ENCODE results near the gene SEC61A2. TPM values are rescaled to one million over a fixed set of nuclear protein-coding genes. Genes with fewer than 3 reads are reported as not detected.

Gene SEC61A2
- total and polyA plus RNA-seq, 2 experiments from 2014 or later: 8.7 to 17.6 TPM

DNA sequence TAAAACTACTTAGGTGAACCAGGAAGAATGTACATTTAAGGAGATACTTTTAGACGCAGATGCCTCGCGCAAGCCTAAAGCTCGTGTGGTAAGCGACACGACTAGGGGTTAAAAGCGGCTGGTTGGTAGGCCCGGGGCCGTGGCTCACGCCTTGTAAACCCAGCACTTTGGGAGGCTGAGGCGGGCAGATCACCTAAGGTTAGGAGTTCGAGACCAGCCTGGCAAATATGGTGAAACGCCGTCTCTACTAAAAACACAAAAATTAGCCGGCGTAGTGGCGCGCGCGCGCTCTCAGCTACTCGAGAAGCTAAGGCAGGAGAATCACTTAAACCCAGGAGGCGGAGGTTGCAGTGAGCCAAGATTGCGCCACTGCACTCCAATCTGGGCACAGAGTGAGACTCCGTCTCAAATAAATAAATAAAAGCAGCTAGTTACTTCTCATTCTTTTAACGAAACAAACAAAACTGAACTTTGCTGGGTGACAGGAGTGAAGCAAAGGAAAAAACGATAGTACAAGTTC is 65.3 kb downstream of the SEC61A2 start:
- DNase-seq (ENCODE audit: low spot score) (peak; percentile 40), ATAC-seq (peak; percentile 12)
- no peaks in the 10 kb centered on the region for H3K27me3 ChIP-seq (ENCODE audit: insufficient read depth)
- H3K27ac Mint-ChIP-seq: peak overlapping the region; percentile 98
- TF ChIP-seq STAT1 (IDR thresholded peaks at IDR 0.05; ENCODE audit: unreplicated experiment): no peak
- TF ChIP-seq, protein P1, sequence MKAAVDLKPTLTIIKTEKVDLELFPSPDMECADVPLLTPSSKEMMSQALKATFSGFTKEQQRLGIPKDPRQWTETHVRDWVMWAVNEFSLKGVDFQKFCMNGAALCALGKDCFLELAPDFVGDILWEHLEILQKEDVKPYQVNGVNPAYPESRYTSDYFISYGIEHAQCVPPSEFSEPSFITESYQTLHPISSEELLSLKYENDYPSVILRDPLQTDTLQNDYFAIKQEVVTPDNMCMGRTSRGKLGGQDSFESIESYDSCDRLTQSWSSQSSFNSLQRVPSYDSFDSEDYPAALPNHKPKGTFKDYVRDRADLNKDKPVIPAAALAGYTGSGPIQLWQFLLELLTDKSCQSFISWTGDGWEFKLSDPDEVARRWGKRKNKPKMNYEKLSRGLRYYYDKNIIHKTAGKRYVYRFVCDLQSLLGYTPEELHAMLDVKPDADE (IDR thresholded peaks at IDR 0.05): no peak
- no peak for TF ChIP-seq ZNF114 (CRISPR knock-in tag; IDR thresholded peaks at IDR 0.05)
- TF ChIP-seq, protein P2, sequence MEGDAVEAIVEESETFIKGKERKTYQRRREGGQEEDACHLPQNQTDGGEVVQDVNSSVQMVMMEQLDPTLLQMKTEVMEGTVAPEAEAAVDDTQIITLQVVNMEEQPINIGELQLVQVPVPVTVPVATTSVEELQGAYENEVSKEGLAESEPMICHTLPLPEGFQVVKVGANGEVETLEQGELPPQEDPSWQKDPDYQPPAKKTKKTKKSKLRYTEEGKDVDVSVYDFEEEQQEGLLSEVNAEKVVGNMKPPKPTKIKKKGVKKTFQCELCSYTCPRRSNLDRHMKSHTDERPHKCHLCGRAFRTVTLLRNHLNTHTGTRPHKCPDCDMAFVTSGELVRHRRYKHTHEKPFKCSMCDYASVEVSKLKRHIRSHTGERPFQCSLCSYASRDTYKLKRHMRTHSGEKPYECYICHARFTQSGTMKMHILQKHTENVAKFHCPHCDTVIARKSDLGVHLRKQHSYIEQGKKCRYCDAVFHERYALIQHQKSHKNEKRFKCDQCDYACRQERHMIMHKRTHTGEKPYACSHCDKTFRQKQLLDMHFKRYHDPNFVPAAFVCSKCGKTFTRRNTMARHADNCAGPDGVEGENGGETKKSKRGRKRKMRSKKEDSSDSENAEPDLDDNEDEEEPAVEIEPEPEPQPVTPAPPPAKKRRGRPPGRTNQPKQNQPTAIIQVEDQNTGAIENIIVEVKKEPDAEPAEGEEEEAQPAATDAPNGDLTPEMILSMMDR (conservative IDR thresholded peaks at IDR 0.05; ENCODE audit: low read depth in 2 of 2): no peak
- no peak for TF ChIP-seq NANOG (IDR thresholded peaks at IDR 0.05; ENCODE audit: borderline replicate concordance)
- TF ChIP-seq, protein P3, sequence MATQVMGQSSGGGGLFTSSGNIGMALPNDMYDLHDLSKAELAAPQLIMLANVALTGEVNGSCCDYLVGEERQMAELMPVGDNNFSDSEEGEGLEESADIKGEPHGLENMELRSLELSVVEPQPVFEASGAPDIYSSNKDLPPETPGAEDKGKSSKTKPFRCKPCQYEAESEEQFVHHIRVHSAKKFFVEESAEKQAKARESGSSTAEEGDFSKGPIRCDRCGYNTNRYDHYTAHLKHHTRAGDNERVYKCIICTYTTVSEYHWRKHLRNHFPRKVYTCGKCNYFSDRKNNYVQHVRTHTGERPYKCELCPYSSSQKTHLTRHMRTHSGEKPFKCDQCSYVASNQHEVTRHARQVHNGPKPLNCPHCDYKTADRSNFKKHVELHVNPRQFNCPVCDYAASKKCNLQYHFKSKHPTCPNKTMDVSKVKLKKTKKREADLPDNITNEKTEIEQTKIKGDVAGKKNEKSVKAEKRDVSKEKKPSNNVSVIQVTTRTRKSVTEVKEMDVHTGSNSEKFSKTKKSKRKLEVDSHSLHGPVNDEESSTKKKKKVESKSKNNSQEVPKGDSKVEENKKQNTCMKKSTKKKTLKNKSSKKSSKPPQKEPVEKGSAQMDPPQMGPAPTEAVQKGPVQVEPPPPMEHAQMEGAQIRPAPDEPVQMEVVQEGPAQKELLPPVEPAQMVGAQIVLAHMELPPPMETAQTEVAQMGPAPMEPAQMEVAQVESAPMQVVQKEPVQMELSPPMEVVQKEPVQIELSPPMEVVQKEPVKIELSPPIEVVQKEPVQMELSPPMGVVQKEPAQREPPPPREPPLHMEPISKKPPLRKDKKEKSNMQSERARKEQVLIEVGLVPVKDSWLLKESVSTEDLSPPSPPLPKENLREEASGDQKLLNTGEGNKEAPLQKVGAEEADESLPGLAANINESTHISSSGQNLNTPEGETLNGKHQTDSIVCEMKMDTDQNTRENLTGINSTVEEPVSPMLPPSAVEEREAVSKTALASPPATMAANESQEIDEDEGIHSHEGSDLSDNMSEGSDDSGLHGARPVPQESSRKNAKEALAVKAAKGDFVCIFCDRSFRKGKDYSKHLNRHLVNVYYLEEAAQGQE (IDR thresholded peaks at IDR 0.05; ENCODE audit: unreplicated experiment): no peak
- TF ChIP-seq JUNB (IDR thresholded peaks at IDR 0.05; ENCODE audit: unreplicated experiment): no peak
- no peak for TF ChIP-seq EZH2 (IDR thresholded peaks at IDR 0.05; ENCODE audit: low read depth, unreplicated experiment)
- TF ChIP-seq, protein P4, sequence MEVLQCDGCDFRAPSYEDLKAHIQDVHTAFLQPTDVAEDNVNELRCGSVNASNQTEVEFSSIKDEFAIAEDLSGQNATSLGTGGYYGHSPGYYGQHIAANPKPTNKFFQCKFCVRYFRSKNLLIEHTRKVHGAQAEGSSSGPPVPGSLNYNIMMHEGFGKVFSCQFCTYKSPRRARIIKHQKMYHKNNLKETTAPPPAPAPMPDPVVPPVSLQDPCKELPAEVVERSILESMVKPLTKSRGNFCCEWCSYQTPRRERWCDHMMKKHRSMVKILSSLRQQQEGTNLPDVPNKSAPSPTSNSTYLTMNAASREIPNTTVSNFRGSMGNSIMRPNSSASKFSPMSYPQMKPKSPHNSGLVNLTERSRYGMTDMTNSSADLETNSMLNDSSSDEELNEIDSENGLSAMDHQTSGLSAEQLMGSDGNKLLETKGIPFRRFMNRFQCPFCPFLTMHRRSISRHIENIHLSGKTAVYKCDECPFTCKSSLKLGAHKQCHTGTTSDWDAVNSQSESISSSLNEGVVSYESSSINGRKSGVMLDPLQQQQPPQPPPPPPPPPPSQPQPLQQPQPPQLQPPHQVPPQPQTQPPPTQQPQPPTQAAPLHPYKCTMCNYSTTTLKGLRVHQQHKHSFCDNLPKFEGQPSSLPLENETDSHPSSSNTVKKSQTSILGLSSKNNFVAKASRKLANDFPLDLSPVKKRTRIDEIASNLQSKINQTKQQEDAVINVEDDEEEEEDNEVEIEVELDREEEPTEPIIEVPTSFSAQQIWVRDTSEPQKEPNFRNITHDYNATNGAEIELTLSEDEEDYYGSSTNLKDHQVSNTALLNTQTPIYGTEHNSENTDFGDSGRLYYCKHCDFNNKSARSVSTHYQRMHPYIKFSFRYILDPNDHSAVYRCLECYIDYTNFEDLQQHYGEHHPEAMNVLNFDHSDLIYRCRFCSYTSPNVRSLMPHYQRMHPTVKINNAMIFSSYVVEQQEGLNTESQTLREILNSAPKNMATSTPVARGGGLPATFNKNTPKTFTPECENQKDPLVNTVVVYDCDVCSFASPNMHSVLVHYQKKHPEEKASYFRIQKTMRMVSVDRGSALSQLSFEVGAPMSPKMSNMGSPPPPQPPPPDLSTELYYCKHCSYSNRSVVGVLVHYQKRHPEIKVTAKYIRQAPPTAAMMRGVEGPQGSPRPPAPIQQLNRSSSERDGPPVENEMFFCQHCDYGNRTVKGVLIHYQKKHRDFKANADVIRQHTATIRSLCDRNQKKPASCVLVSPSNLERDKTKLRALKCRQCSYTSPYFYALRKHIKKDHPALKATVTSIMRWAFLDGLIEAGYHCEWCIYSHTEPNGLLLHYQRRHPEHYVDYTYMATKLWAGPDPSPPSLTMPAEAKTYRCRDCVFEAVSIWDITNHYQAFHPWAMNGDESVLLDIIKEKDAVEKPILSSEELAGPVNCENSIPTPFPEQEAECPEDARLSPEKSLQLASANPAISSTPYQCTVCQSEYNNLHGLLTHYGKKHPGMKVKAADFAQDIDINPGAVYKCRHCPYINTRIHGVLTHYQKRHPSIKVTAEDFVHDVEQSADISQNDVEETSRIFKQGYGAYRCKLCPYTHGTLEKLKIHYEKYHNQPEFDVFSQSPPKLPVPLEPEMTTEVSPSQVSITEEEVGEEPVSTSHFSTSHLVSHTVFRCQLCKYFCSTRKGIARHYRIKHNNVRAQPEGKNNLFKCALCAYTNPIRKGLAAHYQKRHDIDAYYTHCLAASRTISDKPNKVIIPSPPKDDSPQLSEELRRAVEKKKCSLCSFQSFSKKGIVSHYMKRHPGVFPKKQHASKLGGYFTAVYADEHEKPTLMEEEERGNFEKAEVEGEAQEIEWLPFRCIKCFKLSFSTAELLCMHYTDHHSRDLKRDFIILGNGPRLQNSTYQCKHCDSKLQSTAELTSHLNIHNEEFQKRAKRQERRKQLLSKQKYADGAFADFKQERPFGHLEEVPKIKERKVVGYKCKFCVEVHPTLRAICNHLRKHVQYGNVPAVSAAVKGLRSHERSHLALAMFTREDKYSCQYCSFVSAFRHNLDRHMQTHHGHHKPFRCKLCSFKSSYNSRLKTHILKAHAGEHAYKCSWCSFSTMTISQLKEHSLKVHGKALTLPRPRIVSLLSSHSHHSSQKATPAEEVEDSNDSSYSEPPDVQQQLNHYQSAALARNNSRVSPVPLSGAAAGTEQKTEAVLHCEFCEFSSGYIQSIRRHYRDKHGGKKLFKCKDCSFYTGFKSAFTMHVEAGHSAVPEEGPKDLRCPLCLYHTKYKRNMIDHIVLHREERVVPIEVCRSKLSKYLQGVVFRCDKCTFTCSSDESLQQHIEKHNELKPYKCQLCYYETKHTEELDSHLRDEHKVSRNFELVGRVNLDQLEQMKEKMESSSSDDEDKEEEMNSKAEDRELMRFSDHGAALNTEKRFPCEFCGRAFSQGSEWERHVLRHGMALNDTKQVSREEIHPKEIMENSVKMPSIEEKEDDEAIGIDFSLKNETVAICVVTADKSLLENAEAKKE (CRISPR knock-in tag; IDR thresholded peaks at IDR 0.05): no peak
- TF ChIP-seq POLR2AphosphoS5 (IDR thresholded peaks at IDR 0.05; ENCODE audit: low read depth): no peak
- TF ChIP-seq ZNF331 (CRISPR knock-in tag; IDR thresholded peaks at IDR 0.05; ENCODE audit: low read depth): no peak
- TF ChIP-seq EZH2phosphoT487 (IDR thresholded peaks at IDR 0.05; ENCODE audit: unreplicated experiment): no peak
- no peak for TF ChIP-seq CREB1 (CRISPR knock-in tag; IDR thresholded peaks at IDR 0.05; ENCODE audit: low read depth)
- H3K79me2 ChIP-seq (replicated peaks; ENCODE audit: insufficient read depth): peaks cover 95% of the 10 kb centered on the region
- peaks cover 34% of the 10 kb centered on the region for H4K20me1 ChIP-seq (replicated peaks; ENCODE audit: insufficient read depth)
- peak overlapping the region; percentile 91 for H3K4me3 Mint-ChIP-seq
- peak overlapping the region; percentile 83 for H2AFZ ChIP-seq
- H3K27ac ChIP-seq (ENCODE audit: low read depth): peak overlapping the region; percentile 88
- H3K4me1 Mint-ChIP-seq: peaks cover 8% of the 10 kb centered on the region
- no peaks in the 10 kb centered on the region; the same call in 2 of the 3 replicates for H3K9me3 Mint-ChIP-seq
- H3K9me2 ChIP-seq (ENCODE audit: insufficient read depth): no peaks in the 10 kb centered on the region
- peaks cover 22% of the 10 kb centered on the region for H3K36me3 Mint-ChIP-seq (ENCODE audit: low read depth)
- H3K4me1 ChIP-seq (ENCODE audit: insufficient read depth): peaks cover 12% of the 10 kb centered on the region
- peak overlapping the region; percentile 79 for H3K4me3 ChIP-seq
- no peaks in the 10 kb centered on the region; the same call in 1 of the 2 replicates for H3F3A ChIP-seq (replicated peaks; ENCODE audit: low read depth)
- H3K36me3 ChIP-seq (ENCODE audit: insufficient read depth): peaks cover 14% of the 10 kb centered on the region; the same call in 1 of the 2 replicates
- peaks cover 11% of the 10 kb centered on the region for H3K27me3 Mint-ChIP-seq (ENCODE audit: insufficient read depth, low read depth, poor library complexity)
- peak overlapping the region; percentile 84 for H3K4me2 ChIP-seq

All from GM23338 (cell line).